Left hindlimb (tissue), 1 donor: ENCODE measurements around the gene RTTN.

Source experiments
- DNase-seq: peaks from one replicate; pipeline ENCODE4 v3.0.0-alpha.2; 2018

Gene RTTN

GRCh38 chr18:70072678-70073077 lies 132.8 kb downstream of the RTTN start:
- DNase-seq: no peak

- no peak for DNase-seq
Observed at GRCh38 chr18:70069965-70070364, 135.5 kb downstream of the RTTN start.

- no peak for DNase-seq
Observed at GRCh38 chr18:70069382-70069781, 136.1 kb downstream of the RTTN start.

- DNase-seq: no peak
Observed at GRCh38 chr18:70068981-70069380, 136.5 kb downstream of the RTTN start.

- DNase-seq: no peak
Observed at GRCh38 chr18:70059684-70060083, 145.8 kb downstream of the RTTN start.

GRCh38 chr18:70058916-70059315 lies 146.6 kb downstream of the RTTN start:
- no peak for DNase-seq

GRCh38 chr18:70047931-70048603 lies 157.4 kb downstream of the RTTN start:
- DNase-seq: no peak

GRCh38 chr18:70046796-70047195 lies 158.7 kb downstream of the RTTN start:
- no peak for DNase-seq

- DNase-seq: no peak
Observed at GRCh38 chr18:70046207-70046606, 159.3 kb downstream of the RTTN start.

- DNase-seq: no peak
Observed at GRCh38 chr18:70044632-70045031, 160.9 kb downstream of the RTTN start.

GRCh38 chr18:70041459-70042050 lies 163.9 kb downstream of the RTTN start:
- DNase-seq: no peak

GRCh38 chr18:70039186-70039585 lies 166.3 kb downstream of the RTTN start:
- DNase-seq: no peak

- DNase-seq: no peak
Observed at GRCh38 chr18:70037431-70038061, 167.9 kb downstream of the RTTN start.

GRCh38 chr18:70036771-70037347 lies 168.6 kb downstream of the RTTN start:
- no peak for DNase-seq

- no peak for DNase-seq
Observed at GRCh38 chr18:70036168-70036567, 169.3 kb downstream of the RTTN start.

GRCh38 chr18:70031221-70031620 lies 174.3 kb downstream of the RTTN start:
- no peak for DNase-seq

GRCh38 chr18:70030728-70031127 lies 174.8 kb downstream of the RTTN start:
- no peak for DNase-seq

- DNase-seq: no peak
Observed at GRCh38 chr18:70029163-70029562, 176.3 kb downstream of the RTTN start.

- no peak for DNase-seq
Observed at GRCh38 chr18:70028734-70029133, 176.8 kb downstream of the RTTN start.

GRCh38 chr18:70028084-70028483 lies 177.4 kb downstream of the RTTN start:
- DNase-seq: no peak

- DNase-seq: no peak
Observed at GRCh38 chr18:70025580-70025979, 179.9 kb downstream of the RTTN start.

- DNase-seq: no peak
Observed at GRCh38 chr18:70024829-70025228, 180.7 kb downstream of the RTTN start.

- no peak for DNase-seq
Observed at GRCh38 chr18:70024093-70024492, 181.4 kb downstream of the RTTN start.

- no peak for DNase-seq
Observed at GRCh38 chr18:70022636-70023035, 182.9 kb downstream of the RTTN start.
